GM18951 (cell line): ENCODE measurements around the gene GPC1.

Experiments
- POLR2A ChIP-seq: IDR thresholded peaks from 4 replicates; pipeline ENCODE4 v1.6.1; 2011; ENCODE audit warnings: mild to moderate bottlenecking; ENCODE audit not compliant: insufficient read length, insufficient read depth; ENCODE audit errors: extremely low read depth
- in situ Hi-C: fragments of 300-500 bp; cut with MboI; formaldehyde crosslinking; loops from one replicate; pipeline ENCODE4 v1.12.0; 2022; ENCODE audit warnings: low sequenced_read_pairs, mixed read lengths, inconsistent platforms; ENCODE audit not compliant: unreplicated experiment

The GPC1 gene

GRCh38 chr2:240392948-240393830 is 42.3 kb upstream of the GPC1 start:
- in situ Hi-C loops: no loop called here

DNA sequence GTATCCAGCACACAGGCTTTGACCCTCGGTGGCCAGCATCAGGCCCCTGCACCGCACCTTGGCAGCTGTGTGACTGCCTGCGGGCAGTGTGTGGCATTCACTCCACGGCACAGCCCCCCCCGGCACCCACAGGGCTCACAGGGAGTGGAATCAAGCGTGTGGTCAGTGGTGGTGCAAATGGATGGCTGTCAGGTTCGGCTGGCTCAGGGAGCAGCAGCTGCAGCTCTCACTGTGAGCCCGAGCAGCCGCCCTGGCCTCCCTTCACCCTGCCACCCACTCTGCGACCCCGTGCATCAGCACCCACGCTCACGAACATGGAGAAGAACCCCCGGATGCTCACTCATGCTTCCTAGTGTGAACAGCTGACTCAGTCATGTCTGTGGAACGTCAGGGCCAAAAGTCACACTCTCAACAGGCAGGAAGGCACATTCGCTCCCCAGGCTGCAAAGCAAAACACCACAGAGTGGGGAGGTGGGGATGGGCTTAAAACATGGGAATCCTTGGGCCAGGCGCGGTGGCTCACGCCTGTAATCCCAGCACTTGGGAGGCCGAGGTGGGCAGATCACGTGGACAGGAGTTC is 41.5 kb upstream of the GPC1 start:
- no peak for TF ChIP-seq POLR2A
- in situ Hi-C loops: no loop called here

More at GRCh38 chr2:240392948-240393830, 42.3 kb upstream of the GPC1 start:
- no peak for TF ChIP-seq POLR2A

- no peak for TF ChIP-seq POLR2A
- in situ Hi-C loops: no loop called here
These were observed 40.9 kb upstream of the GPC1 start for GRCh38 chr2:240394549-240394948.

GRCh38 chr2:240395448-240395847 is 40.0 kb upstream of the GPC1 start:
- in situ Hi-C loops: no loop called here
- no peak for TF ChIP-seq POLR2A

DNA sequence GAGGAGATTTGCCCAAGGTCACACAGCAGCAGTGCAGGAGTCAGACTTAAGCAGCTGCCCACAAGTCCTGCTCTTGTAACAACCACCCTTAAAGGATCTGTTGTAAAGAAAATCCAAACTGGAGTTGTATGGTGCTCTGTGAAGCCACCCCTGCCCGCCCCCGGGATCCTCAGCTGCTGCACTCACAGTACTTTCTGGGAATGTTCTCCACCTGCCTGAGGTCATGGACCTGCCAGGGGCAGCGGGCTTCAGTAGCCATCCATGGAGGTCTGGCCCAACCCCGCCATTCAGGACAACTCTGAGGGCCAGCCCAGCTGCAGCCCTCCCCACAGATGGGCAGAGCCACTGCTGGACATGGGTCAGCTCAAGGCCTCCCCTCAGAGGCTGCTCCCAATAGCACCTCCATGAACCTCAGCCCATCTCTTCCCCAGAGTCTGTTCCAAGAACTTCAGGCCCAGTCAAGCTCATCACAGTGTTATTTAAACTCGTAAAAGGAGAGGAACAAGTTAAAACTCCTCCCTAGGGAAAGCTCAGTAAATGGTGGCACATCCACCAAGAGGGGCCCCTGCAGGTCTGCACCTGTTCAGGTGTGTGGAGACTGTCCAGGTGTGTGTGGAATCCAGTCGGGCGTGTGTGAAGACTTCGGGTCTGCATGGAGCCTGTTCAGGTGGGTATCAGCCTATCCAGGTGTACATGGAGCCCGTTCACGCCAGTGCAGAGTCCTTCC is 39.4 kb upstream of the GPC1 start:
- TF ChIP-seq POLR2A: no peak
- in situ Hi-C loops: no loop called here

DNA sequence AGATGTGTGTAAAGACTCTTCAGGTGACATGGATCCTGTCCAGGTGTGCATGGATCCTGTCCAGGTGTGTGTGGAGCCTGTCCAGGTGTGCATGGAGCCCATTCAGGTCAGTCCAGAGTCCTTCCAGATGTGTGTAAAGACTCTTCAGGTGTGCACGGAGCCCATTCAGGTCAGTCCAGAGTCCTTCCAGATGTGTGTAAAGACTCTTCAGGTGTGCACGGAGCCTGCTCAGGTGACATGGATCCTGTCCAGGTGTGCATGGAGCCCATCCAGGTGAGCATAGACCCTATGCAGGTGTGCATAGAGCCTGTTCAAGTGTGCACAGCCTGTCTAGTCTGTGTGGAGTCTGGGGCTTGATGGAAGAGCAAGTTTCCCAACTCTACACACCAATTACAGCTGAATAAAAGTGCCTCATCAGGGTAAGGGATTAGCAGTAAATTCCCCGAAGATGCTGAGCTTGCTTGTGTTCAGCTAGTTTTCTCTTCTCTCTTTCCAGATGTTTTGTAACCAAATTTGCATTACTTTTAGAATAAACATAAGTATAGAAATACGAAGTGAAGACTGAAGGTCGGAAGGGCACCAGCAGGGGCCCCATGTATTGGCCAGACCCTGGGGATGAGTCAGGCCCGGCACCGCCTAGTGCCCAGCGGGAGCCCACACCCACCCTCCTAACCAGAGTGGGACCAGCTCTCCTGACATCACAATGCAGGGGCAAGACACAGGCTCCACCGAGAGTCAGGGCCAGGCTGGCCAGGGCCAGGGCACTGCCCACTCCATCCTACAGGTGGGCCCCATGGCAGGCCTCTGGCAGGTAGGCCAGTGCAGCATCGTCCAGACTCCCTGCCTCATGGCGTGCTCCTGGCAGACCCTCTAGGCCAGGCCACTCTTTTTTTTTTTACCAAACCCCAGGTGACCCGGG is 38.6 kb upstream of the GPC1 start:
- in situ Hi-C loops: no loop called here
- TF ChIP-seq POLR2A: no peak

DNA sequence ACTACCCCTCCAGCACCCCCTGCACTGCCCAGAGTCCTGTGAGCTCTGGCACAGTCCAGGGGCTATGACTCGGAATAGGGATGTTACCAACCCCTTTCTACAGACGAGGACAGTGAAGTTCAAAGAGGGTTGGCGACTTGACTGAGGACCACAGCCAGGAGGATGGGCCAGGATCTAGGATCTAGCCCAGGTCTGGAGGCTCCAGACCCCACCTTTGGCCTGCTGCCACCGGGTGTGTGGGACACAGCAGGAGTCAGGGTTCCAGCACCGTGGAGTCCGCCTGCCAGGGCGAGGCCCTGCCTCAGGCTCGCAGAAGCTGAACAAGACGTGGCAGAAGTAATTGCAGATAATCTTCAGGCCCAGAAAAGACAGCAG is 37.9 kb upstream of the GPC1 start:
- in situ Hi-C loops: no loop called here
- TF ChIP-seq POLR2A: no peak

- no peak for TF ChIP-seq POLR2A
- in situ Hi-C loops: no loop called here
These were observed 37.4 kb upstream of the GPC1 start for GRCh38 chr2:240397924-240398645.

DNA sequence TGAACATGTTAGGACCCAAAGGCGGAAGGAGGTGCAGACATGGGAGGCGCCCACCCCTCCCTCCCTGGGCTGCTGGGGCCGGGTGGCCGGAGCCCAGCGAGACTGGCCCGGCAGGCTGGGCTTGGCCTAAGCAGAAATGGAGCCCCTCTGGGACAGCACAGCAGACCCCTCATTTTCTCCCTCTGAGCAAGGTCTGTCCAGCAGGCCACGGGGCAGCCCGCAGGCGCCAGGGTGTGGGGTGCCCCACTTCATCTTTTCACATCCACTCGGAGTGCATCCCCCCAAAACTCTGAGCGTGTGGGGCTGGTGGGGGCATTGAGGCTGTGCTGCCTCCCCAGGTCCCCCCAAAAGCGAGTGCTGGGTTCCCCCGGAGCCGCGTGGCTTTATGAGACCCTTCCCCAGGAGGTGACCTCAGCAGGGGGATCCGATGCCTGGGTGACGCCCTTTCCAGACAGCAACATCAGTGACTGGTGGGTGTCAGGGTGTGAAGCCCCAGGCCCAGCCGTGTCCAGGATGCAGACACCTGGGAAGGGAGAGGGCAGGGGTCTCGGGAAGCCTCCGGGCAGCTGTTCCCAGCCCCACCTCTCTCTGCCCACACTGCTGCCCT is 36.7 kb upstream of the GPC1 start:
- no peak for TF ChIP-seq POLR2A
- in situ Hi-C loops: no loop called here

GRCh38 chr2:240399419-240400324 is 35.8 kb upstream of the GPC1 start:
- in situ Hi-C loops: no loop called here
- TF ChIP-seq POLR2A: no peak

DNA sequence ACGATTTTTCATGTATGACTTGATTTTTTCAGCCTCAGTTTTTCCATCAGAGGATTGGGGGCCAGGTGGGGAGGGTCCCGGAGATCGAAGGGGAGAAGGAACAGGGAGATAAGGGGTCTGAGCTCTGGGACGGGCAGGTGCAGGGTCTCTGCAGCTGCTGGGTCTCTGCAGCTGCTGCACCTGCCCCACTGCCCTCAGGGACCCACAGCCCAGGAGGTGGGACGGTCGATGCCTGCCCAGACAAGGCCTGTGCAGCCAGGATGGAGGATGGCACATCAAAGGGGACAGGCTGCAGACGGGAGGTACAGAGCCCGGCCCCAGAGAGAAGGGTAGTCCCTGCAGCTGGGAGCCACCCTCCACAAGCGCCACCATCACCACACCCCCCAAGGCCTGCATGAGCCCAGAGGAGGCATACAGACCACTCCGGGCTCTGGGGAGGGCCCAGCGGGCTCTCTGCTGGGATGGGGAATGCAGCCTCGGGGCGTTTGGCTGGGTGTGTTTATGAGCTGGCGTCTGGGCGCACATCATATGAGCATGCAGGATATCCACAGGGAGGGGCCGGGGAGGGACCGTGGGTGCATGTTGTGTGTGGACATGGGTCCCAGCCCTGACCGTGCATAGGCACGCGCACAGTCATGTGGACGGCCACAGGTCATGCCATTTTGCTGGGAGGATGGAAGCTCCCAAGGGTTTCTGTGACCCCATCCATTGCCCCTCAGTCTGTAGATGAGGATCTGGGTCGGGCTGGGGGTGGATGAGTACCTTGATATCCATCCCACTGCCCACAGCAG is 34.9 kb upstream of the GPC1 start:
- TF ChIP-seq POLR2A: no peak
- in situ Hi-C loops: no loop called here
